Colon (tissue), 2 donors: Measurements from ENCODE around the gene PCBP1.
"Not testable (repeated sequence)": the region's sequence is repeated elsewhere in the genome, so short reads cannot be mapped to it uniquely, and the experiment has no call there.

Experiments
- FAIRE-seq: peaks from 2 replicates; lab custom pipeline; 2012; peaks lifted over from hg19 to GRCh38; lab: Jason Lieb, UNC
- donor health status: control.
- donor health status: control.

PCBP1 gene

GRCh38 chr2:70081221-70081620 lies 6.1 kb upstream of the PCBP1 start:
- no peak for FAIRE-seq

GRCh38 chr2:70083344-70084156 lies 3.7 kb upstream of the PCBP1 start:
- no peak for FAIRE-seq

- FAIRE-seq: no peak
Measured at GRCh38 chr2:70084973-70085710, 2.1 kb upstream of the PCBP1 start.

GRCh38 chr2:70085711-70086277 lies 1.5 kb upstream of the PCBP1 start:
- FAIRE-seq: no peak

DNA sequence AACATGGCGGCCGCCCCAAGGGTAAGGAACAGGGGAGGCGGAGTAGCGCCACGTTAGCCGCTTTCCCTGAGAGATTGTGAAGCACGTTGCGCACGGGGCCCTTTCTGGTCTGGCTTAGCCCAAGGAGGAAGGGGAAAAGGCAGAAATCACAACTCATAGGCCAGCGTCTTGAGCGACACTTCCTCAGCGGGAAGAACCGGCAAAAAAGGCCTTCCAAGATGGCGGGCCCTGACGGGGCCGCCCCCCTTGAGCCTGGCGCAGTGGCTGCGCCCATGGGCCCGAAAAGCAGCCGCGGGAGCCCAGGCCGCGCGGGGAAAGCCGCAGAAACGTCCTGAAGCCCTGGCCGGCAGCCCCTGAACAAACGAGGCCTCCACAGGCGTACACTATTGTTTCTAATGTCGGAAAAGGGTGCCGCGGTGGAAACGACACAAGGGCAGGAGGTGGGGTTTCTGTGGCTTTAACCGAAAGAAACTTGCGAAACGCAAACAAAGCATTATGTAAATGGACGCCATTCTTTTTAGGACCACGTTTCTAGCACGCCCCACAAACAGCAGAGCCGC lies 919 bp upstream of the PCBP1 start:
- no peak for FAIRE-seq

DNA sequence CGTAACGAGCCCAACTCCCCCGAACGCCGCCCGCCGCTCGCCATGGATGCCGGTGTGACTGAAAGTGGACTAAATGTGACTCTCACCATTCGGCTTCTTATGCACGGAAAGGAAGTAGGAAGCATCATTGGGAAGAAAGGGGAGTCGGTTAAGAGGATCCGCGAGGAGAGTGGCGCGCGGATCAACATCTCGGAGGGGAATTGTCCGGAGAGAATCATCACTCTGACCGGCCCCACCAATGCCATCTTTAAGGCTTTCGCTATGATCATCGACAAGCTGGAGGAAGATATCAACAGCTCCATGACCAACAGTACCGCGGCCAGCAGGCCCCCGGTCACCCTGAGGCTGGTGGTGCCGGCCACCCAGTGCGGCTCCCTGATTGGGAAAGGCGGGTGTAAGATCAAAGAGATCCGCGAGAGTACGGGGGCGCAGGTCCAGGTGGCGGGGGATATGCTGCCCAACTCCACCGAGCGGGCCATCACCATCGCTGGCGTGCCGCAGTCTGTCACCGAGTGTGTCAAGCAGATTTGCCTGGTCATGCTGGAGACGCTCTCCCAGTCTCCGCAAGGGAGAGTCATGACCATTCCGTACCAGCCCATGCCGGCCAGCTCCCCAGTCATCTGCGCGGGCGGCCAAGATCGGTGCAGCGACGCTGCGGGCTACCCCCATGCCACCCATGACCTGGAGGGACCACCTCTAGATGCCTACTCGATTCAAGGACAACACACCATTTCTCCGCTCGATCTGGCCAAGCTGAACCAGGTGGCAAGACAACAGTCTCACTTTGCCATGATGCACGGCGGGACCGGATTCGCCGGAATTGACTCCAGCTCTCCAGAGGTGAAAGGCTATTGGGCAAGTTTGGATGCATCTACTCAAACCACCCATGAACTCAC lies 673 bp downstream of the PCBP1 start:
- FAIRE-seq: no peak

DNA sequence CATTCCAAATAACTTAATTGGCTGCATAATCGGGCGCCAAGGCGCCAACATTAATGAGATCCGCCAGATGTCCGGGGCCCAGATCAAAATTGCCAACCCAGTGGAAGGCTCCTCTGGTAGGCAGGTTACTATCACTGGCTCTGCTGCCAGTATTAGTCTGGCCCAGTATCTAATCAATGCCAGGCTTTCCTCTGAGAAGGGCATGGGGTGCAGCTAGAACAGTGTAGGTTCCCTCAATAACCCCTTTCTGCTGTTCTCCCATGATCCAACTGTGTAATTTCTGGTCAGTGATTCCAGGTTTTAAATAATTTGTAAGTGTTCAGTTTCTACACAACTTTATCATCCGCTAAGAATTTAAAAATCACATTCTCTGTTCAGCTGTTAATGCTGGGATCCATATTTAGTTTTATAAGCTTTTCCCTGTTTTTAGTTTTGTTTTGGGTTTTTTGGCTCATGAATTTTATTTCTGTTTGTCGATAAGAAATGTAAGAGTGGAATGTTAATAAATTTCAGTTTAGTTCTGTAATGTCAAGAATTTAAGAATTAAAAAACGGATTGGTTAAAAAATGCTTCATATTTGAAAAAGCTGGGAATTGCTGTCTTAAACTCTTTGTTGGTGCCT lies 1.4 kb downstream of the PCBP1 start:
- no peak for FAIRE-seq

GRCh38 chr2:70089220-70089982 lies 2.1 kb downstream of the PCBP1 start:
- FAIRE-seq: no peak

GRCh38 chr2:70089983-70090525 lies 2.8 kb downstream of the PCBP1 start:
- no peak for FAIRE-seq

- FAIRE-seq: no peak
Measured at GRCh38 chr2:70090706-70091334, 3.5 kb downstream of the PCBP1 start.

- FAIRE-seq: no peak
Measured at GRCh38 chr2:70091364-70091763, 4.1 kb downstream of the PCBP1 start.

- no peak for FAIRE-seq
Measured at GRCh38 chr2:70091816-70092215, 4.5 kb downstream of the PCBP1 start.

- not testable (repeated sequence) for FAIRE-seq
Measured at GRCh38 chr2:70092576-70093243, 5.4 kb downstream of the PCBP1 start.

DNA sequence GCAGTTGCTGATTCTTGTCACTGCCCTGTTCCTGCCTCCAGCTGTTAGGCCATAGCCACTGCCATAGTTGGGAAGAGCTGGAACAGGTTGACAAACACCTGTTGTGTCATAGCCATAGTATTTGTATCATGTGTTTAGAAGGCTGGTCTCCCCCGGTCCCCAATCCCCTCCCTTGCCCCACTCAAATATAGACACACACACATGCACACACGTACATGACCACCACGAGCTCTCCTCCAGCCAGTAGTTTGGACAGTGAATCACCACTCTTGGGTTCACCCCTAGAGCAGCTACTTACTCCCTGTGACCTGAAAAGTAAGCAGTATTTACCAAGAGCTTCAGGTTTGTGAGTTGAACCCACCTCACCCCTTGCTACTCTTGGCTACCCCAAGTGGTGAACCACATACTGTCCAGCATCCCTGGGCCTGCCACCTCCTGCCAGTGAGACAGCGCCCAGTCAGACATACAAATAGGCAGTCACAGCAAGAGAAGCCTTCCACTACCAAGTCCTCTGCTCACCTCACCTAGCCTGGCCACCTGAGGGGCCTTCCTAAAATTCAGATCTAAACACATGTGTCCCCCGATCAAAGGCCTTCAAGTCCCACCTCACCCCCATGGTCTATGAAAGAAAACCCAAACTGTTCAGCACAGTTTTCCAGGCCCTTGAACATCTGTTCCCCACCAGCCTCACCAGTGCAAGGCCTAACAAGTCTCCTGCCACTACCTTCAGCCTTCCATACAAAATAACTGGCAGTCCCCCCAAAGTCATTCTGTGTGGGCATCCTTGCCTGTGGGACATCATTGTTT lies 7.1 kb downstream of the PCBP1 start:
- FAIRE-seq: no peak

GRCh38 chr2:70094978-70095719 lies 7.9 kb downstream of the PCBP1 start:
- FAIRE-seq: no peak

DNA sequence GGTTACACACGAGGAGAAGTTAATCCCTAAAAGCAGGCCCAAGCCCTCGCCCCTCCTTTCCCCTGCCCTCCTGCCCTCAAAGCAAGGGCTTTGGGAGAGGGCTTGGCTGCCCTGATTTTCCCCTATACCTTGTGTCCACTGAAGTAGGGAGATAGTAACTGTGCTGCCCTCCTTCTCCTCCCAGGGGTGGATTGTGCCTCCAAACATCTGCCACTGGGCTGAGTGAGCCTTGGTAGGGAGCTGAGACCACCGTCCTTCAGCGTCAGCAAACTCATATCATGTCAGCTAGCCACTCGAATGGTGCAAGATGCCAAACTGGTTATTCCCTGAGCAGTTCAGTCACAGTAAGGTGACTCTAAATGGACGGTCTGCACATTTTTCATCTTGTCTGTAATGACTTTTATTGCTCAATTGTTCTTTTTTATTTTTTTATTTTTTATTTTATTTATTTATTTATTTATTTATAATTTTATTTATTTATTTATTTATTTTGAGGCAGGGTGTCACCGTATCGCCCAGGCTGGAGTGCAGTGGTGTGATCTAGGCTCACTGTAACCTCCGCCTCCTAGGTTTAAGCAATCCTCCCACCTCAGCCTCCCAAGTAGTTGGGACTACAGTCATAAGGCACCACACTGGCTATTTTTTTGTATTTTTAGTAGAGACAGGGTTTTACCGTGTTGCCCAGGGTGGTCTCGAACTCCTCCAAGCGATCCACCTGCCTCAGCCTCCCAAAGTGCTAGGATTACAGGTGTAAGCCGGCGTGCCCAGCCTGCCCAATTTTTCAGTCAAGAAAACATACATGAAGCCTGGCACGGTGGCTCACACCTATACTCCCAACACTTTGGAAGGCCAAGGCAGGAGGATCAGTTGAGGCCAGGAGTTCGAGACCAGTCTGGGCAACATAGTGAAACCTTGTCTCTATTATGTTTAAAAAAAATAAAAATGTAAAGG lies 8.7 kb downstream of the PCBP1 start:
- no peak for FAIRE-seq
